Stimulated activated CD8-positive, alpha-beta memory T cell treated with anti-CD3 and anti-CD28 coated beads, Interleukin-2, amount 100 ng/mL, for 48 hours (primary cell): ENCODE results near the gene TCF15.

Experiments used
- DNase-seq, 2 donors: peaks; one replicate each; pipeline ENCODE4 v3.0.0-alpha.2; 2020; ENCODE audit warnings: low read depth in 2 of 2

The TCF15 gene

DNA sequence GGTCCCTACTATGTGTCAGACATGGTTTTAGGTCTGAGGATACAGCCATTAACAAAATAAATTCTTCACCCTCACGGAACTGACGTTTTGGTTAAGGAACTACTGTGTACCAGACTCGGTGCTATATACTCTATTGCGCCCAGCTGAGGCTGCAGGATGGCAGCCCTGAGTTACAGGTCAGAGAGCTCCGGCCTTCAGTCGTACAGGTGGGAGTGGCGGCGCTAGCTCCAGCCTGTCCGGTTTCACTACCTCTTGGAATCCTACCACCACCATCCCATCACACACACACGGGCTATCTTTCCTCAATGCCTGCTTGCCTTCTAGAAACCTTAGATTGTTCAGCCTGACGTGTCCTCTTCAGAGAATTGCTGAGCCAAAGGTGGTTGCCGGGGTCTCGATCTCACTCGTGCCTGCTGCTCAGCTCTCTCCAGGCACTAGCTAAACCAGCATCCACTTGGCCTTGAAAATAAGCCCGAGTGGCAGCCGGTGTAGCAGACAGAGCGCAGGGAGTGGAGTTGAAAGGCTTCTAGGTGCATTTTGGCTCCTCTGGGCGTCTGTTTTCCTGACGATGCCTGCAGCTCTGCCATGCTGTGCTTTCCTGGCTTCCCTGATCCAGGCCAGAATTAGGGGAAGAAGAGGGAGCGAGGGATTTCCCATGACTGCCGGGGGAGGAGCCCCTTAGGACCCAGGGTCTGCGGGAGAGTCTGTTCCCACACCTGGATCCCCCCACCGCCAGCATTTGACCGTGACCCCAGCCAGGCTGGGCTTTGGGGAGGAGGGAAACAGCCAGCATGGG, 1.1 kb upstream of the TCF15 start:
- DNase-seq = no peak

DNA sequence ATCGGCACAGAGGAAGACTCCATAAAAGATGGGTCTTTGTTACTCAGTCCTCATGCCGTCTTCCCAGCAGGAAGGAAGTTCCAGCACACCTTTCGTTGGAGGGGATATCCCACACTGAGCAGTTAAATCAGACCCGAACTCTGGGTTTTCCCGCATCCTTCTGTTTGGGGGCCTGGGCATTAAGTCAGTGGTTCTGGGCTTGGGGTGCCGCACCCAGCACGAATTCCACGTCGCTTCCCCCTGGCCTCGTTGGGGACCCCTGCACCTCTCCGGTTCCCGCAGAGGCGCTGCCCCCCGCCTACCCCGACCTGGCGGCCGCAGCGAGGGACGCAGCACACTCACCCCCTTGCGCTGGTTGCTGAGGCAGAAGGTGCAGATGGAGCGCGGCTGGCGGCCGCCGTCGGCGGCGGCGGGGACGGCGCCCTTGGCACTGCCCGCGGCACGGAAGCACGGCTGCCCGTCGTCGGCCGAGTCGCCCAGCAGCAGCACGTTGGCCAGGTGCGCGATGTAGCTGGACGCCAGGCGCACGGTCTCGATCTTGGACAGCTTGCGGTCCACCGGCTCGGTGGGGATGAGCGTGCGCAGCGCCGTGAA, 641 bp downstream of the TCF15 start:
- no peak for DNase-seq

DNA sequence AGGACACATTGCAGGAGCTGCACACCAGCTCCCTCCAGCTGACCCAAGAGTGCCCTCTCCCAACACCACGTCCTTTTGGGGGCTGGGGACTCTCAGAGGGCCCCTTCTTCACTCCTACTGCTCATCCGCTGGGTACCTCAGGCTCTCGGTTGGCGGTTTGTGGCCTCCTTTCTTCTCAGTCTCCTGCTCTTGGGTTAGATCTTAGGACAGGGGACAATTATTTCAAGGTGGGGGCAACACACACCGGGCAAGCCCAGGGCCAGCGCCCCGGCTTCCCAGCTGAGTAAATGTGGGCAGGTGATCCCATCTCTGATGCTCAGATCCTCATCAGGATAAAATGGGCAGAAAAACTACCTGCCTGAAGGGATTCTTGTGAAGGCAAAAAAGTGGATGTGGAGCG, 1.1 kb downstream of the TCF15 start:
- no peak for DNase-seq

DNA sequence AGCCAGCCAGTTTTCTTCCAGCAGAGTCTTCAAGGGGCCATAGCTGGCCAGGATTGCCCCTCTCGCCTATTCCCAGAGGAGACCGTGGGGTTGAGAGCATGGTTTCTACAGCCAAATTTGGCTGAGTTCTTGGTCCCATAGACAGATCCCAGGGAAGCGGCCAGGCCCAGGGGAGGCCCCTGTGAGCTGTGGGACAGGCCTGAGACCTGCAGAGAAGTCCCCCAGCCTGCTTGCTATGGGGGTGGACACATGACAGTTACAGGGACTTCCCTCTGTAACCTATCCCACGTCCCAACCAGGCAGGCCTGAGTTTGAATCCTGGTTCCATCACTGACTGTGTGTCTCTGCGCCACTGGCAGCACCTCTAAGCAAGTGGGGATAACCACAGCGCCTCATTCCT, 2.6 kb downstream of the TCF15 start:
- DNase-seq = no peak

DNA sequence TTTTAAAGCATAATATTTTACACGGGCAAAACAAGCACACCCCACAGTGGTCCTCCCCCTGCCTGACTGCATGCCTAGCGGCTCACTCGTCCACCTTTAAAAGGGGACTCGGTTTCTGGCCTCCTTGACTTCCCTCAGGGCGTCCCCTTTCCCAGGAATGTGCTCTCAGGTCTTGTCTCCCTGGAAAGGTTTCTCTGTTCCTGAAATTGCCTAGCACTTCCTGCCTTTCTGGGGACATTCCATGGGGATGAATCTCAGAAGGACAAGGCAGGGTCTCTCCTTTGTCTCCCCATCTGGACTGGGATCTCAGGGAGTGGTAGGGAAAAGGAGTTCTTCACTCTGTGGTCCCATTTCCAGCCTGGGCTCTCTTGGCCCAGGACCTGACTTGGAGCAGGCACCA, 4.9 kb downstream of the TCF15 start:
- no peak for DNase-seq

DNA sequence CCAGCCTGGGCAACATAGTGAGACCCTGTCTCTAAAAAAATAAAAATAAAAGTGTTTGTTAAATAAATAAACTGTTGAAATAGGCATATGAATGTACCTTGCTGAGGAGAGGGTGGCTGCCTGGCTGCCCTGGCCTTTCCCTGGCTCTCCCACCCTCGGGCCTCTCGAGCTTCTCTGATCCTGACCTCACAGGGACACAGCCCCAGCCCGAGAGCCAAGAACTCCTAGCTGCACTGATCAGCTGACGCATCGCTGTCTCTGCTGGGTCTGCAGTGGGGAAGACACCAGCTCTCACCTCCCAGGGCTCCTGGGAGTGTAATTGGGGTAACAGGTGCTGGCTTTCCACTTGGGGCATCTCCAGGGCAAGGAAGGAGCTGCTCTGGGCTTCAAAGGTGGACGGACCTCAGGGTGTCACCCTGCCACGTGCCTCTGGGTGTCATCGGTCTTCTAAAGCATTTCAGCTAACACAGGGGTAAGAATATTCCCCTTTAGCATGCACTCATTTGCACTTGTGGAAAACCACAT, 6.9 kb downstream of the TCF15 start:
- no peak for DNase-seq

DNA sequence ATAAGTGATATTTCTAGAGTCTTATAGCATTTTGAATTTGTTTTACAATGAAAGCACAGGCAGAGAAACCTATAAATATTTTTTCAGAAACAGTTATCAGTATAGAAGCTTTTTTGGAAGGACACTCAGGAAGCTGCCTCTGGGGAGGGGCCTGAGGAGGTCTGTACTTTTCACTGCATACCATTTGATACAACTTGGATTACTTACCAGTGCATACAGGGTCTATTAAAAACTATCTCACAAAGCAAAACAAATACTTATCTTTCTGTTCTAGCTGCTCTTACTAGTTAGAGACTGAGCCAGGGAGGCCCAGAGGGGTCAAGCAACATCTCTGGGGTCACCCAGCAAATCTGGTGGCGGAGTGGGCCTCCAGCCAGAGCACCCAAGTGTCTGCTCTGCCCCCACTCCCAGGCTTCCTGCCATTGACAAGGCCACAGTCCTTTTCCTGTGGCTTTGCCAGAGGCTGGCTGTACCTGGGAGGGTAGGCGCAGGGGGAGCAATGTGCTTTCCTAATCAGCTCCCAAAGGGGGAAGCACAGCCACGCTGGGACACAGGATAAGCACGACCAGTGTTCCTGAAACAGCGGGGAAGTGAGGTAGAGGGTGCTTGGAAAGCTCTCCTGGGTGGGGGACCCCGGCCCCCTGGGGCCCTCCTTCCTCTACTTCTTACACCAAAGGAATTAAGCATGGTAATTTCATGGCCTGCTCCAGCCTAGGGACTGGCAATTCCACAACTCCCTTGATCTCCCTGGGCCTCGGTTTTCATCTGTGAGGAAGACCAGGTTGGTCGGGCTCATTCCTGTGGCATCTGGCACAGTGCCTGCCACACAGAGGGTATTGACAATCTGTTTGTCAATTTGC, 7.8 kb downstream of the TCF15 start:
- no peak for DNase-seq

DNA sequence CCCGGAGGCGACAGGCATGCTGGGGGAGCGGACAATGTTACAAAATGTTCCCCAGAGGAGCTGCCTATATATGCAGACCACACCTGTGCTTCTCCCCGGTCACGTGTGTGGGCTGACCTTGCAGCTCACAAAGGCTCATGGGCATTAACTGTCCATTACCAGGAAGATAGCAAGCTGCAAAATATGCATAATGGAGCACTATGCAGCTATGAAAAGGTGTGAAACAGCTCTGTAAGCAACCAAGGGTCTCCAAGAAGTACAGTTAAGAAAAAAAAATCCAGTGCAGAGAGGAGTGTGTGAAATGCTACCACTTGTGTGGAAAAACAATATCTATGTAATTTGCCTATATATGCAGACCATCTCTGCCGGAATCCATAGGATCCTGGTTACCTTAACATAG, 9.4 kb downstream of the TCF15 start:
- no peak for DNase-seq

DNA sequence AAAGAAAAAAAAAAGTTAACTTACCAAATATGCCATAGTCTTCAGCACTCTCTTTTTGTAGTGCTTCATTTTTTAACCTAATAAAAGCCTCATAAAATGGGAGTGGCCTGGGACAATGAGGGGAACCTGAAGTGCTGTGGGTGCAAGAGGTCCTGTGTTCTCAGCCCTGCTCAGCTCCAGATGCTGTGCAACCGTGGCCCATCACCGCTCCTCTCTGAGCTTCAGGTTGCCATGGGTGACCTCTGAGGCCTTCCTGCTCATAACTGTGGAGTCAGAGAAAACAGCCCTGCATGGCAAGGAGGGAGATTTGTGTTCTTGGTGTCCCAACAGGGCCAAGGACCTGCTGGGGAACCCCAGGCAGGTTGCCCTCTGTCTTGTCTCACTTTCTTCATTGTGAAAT, 10.0 kb downstream of the TCF15 start:
- DNase-seq = no peak

DNA sequence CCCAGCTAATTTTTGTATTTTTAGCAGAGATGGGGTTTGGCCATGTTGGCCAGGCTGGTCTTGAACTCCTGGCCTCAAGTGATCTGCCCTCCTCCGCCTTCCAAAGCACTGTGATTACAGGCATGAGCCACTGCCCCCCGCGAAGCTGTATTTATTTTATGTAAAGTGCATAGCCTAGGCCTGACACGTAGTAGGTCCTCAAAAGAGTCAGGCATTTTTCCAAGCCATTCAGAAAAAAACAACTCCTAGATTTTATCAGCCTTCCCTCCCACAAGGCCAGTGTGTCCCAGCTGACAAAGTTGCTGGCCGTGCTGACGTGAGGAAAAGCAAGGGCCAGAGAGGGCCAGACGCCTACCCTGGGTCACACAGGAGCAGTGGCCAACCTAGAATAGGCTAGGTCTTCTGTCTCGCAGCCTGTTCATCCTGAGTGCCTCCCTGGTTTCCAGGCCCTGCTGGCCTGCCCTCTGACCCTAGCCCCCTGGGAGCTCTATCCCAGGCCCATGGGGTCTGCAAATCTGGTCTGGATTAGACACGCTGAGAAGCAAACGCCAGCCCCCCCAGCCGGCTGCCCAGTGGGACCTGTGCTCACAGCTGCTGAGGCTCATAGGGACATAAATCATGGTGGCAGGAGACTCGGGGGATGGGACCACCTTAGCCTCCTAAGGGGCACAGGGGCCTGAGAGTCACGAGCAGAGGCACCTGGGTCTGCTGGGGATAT, 11.8 kb downstream of the TCF15 start:
- DNase-seq = no peak

DNA sequence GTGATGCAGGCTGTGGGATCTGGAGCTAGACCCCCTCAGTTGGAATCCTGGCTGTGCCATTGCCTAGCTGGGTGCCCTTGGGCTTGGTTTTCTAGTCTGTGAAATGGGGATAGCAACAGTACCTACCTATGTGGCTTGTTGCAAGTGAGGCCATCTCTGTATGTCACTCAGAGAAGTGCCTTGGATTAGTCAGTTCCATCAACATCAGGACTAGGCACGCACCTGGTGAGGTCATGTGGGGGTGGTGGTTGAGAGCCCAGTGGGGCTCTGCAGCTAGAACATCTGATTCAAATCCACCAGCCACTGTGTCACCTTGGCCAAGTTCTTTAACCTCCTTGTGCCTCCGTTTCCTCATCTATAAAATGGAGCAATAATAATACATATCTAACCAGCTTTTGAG, 12.5 kb downstream of the TCF15 start:
- DNase-seq = no peak

DNA sequence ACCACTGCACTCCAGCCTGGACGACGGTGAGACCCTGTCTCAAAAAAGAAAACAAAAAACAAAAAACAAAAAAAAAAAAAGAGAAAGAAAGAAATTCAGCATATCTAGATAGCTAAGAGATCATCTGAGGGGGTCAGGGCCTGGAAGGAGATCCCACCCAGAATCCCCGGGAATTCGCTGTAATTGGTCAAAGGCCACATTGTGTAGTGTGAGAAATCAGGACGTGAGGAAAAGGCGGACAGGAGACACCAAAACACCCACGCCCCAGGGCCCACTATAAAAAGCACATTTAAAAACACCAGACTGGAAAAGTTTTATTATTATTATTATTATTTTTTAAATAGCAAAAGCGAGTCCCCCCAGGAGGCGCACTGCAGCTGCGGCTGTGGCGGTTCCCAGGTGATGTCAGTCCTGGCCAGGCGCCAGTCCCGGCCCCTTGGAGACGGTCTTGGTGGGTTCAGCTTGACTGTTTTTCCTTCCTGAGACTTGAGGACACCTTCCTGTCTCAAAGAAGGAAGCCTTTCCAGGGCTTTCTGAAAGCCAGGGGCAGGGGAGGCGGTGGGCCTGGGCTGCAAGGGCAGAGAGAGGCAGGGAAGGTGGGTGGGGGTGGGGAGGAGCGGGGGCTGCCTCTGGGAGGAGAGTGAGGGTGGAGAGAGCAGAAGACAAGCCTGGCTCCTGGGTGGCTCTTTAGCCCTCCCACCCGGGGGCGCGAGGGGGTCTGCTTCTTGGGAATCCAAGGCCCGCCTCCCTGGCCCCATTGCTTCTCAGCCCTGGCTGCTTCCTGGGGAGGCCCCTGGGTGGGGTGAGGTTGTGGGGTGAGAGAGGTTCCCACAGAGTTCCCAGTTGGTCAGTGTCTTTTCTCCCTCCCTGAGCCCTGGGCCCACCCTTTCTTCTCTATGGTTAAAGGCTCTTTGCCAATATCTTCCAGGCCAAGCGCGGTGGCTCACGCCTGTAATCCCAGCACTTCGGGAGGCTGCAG, 14.5 kb downstream of the TCF15 start:
- no peak for DNase-seq

DNA sequence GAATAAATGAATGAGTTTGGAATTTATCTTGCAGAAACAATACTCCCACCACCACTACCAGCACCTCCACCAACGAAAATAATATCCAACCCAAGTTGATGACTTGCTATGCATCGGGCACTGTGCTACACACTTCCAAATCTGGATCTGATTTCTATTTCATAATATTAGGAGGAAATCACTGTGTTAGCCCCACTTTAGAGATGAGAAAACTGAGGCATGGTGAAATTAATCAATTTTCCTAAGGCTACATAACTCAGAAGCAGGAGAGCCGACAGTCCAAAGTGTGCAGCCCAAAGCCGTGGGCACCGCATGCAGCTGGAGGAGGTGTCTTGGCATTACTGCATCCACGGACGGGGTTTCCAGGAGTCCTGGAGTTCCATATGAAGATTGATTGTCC, 17.6 kb downstream of the TCF15 start:
- DNase-seq = no peak

DNA sequence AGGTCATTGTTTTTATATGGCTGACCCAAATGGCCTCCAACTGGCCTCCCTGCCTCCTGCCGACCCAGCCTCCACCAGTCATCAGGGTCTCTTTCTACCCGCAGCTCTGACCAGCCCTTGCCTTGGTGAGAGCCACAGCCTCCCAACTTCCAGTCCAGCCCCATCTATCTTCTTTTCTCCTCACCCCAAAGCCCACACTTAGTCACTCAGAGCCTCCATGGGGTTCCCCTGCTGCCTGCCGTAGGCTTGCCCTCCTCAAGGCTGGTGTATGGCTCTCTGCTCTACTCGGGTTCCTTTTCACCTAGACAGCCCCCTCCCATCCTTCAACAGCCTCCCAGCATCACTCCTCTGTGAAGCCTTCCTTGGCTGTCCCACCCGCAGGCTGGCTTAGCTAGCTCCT, 18.2 kb downstream of the TCF15 start:
- no peak for DNase-seq

DNA sequence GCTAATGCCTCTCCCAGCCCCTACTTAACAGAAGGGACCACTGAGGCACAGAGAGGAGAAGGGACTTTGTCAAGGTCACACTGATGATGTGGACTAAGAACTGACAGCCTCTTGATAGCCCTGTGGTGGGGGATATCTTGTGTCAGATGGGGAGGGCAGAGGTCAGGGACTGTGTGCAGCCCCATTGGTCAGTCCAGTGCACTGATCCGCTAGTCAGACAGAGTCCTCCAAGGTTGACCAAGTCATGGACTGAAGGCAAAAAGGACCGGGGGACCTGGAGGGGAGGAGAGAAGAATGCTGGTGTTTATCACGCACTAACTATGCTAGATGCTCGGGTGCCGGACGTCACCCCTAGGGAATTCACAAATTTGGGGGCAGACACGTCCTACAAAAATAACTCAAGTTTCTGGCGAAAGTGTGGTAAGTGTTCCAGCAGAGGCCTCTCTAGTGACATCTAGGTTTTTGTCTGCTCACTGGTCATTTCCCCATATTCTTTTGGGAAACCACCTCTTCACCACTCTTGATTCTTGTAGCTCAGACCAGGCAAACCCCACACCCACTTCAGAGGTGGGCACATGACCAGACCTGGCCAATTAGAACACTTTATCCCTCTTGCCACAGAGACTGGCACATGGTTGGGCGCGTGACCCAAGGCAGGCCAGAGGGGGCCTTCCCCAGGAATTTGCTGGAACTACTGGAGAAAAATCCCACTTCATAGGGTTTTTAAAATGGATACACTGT, 21.0 kb downstream of the TCF15 start:
- DNase-seq = no peak

DNA sequence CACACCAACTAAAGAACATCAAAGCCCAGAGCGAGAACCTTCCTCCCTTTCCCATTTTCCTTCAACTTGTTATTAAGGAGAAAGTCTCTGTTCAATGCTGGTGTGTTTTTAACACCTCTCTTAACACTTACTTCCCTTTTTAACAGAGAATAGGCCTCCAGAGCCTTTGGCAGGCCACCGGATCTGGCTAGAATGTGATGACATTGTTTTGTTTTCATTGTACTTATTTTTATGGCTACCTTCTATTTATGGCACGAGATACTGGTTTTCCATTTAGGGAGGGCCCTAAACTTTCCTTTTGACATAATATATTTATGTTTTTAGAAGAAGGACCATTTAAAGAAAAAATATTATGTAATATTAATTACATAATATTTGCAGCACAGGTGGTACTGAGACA, 21.6 kb downstream of the TCF15 start:
- DNase-seq = no peak

DNA sequence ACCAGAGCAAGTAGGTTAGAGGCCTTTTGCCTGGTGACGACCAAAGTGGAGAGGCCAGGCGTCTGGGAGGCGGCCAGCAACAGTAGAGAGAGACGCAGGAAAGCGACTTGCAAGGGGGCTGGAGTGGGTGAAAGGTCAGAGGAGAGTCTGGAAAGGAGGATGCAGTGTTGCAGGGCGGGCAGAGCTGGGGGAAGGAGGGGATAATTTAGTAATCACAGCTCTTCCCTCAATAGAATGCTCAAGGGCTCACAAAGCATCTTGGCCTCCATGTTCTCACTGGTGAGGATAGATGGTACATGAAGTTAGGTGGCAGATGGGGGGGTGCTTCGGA, 25.2 kb downstream of the TCF15 start:
- no peak for DNase-seq

DNA sequence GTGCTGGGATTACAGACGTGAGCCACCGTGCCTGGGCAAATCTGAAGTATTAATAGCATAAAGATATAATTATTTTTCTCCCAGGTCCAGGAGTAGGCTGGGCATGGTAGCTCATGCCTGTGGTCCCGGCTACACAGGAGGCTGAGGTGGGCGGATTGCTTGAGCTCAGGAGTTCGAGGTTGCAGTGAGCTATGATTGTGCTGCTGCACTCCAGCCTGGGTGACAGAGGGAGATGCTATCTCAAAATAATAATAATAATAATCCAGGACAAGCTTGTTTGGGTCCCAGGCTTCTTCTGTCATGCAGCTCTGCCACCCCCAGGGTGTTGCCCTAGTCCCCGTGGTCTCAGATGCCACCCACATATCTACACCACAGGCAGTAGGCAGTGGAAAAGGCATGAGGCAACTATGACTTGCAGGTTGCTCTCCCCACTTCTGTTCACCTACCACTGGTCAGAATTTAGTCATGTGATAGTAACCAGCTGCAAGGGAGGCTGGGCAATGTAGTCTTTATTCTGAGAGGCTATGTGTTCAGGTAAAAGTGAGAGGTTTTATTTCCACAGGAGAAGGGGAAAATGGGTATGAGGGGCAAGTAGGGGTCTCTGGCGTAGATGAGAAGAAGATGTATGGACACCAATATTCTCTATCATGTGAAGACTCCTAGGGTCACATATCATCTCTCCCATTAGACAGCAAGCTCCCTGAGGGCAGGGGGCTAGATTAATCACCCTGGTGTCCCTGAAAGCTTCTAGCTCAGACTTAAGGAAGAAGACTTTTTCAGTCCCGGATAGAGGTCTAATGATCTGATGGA, 25.7 kb downstream of the TCF15 start:
- no peak for DNase-seq

DNA sequence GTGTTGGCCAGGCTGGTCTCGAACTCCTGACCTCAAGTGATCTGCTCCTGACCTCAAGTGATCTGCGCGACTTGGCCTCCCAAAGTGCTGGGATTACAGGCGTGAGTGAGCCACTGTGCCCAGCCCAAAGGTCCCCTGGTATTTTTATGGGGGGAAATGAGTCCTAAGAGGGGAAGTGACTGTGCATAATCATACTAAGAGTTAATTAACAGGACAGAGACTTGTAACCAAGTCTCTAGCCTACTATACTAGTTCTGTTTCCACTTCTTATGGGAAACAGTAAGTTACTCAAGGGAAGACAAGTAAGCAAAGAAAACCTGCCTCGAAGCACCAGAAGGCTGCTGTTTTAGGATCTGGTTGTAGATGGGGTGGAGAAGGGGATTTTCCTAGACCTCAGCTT, 27.9 kb downstream of the TCF15 start:
- DNase-seq = no peak
